Chondrocyte (in vitro differentiated cells): ENCODE results near the gene NKX3-2. TPM values are rescaled to one million over a fixed set of nuclear protein-coding genes. Genes with fewer than 3 reads are reported as not detected.
A peak's percentile ranks its signal among the peaks of the same experiment; 100 is the strongest.

ENCODE experiments used
- DNase-seq: peaks from one replicate; pipeline ENCODE4 v3.0.0; 2021; ENCODE audit warnings: mixed read lengths, low spot score
- H3K27ac Mint-ChIP-seq: one replicate; pipeline ENCODE4 v1.8.0; 2021; ENCODE audit warnings: mild to moderate bottlenecking, moderate library complexity, mixed read lengths; ENCODE audit not compliant: unreplicated experiment
- H3K27me3 Mint-ChIP-seq: 2 replicates; pipeline ENCODE4 v1.8.0; 2021; ENCODE audit warnings: low read depth, mixed read lengths
- H3K36me3 Mint-ChIP-seq: 2 replicates; pipeline ENCODE4 v1.8.0; 2021; ENCODE audit warnings: low read depth, mixed read lengths
- H3K4me1 Mint-ChIP-seq: 2 replicates; pipeline ENCODE4 v1.8.0; 2021; ENCODE audit warnings: low read depth, mild to moderate bottlenecking, mixed read lengths
- H3K4me3 Mint-ChIP-seq: one replicate; pipeline ENCODE4 v1.8.0; 2021; ENCODE audit warnings: mild to moderate bottlenecking, moderate library complexity, mixed read lengths; ENCODE audit not compliant: unreplicated experiment
- H3K9me3 Mint-ChIP-seq: 2 replicates; pipeline ENCODE4 v1.8.0; 2021; ENCODE audit warnings: low read depth, mixed read lengths
- total RNA-seq: library from RNA; stranded (reverse); gene quantifications from 3 replicates; pipeline ENCODE4 v1.2.1, GENCODE V29; 2021
- TF ChIP-seq, protein P1 (sequence below): fragments of 200-600 bp; sonication (generic); IDR thresholded peaks from 2 replicates; pipeline ENCODE4 v1.5.0; 2021; ENCODE audit warnings: antibody characterized with exemption, mild to moderate bottlenecking, moderate library complexity

The NKX3-2 gene
- total RNA-seq, 1 donor from 2014 or later: 2.4 TPM

DNA sequence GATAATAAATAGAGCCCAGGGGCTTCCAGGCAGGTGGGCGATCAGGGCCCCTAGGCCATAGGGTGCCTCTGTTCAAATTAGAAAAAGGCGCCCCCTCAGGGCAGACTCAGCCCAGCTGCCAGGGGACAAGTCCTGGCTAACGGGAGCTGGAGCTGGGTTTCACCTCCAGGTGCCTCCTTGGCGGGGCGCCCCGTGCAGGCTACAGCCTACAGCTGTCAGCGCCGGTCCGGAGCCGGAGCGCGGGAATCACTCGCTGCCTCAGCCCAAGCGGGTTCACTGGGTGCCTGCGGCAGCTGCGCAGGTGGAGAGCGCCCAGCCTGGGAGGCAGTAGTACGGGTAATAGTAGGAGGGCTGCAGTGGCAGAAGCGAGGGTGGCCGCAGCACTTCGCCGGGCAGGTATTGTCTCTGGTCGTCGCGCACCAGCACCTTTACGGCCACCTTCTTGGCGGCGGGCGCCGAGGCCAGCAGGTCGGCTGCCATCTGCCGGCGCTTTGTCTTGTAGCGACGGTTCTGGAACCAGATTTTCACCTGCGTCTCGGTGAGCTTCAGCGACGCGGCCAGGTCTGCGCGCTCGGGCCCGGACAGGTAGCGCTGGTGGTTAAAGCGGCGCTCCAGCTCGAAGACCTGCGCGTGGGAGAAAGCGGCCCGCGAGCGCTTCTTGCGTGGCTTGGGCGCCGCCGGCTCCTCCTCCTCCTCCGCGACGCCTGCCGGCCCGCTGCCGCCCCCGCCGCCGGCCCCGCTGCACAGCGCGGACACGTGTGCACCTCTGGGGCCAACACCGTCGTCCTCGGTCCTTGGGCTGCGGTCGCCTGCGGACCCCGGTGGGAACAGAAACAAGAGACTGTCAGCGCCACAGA is 2.4 kb downstream of the NKX3-2 start:
- no peak for DNase-seq
- peak overlapping the region; percentile 25 for H3K4me3 Mint-ChIP-seq
- TF ChIP-seq, protein P1, sequence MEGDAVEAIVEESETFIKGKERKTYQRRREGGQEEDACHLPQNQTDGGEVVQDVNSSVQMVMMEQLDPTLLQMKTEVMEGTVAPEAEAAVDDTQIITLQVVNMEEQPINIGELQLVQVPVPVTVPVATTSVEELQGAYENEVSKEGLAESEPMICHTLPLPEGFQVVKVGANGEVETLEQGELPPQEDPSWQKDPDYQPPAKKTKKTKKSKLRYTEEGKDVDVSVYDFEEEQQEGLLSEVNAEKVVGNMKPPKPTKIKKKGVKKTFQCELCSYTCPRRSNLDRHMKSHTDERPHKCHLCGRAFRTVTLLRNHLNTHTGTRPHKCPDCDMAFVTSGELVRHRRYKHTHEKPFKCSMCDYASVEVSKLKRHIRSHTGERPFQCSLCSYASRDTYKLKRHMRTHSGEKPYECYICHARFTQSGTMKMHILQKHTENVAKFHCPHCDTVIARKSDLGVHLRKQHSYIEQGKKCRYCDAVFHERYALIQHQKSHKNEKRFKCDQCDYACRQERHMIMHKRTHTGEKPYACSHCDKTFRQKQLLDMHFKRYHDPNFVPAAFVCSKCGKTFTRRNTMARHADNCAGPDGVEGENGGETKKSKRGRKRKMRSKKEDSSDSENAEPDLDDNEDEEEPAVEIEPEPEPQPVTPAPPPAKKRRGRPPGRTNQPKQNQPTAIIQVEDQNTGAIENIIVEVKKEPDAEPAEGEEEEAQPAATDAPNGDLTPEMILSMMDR: peak; percentile 73
- H3K27ac Mint-ChIP-seq: no peak overlapping the region
- peaks cover 43% of the 10 kb centered on the region for H3K27me3 Mint-ChIP-seq
- no peaks in the 10 kb centered on the region for H3K9me3 Mint-ChIP-seq
- H3K4me1 Mint-ChIP-seq: peaks cover 28% of the 10 kb centered on the region
- H3K36me3 Mint-ChIP-seq: peaks cover 2% of the 10 kb centered on the region

DNA sequence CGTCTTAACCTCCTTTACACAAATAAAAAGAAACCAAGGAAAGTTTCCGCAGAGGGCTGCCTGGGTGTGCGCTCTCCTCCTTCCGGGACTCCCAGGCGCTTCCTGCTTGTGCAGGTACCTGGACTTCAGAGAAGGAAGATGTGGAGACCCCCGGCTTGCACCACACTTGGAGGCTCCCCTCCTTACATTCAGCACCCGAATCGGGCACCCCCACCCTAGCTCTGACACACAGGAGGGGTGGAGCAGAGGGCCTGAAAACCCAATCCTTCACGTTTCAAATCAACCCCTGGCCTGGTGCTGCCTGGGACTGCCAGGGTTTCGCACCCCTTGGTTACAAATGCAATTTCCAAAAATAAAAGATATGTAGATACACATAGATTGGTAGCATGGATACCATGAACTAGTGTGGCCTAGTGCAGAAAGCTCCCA is 3.1 kb downstream of the NKX3-2 start:
- Mint-ChIP-seq H3K9me3 (no peaks in the 10 kb centered on the region), H3K4me1 (peaks cover 20% of the 10 kb centered on the region), H3K4me3 (no peak overlapping the region), H3K27me3 (peaks cover 43% of the 10 kb centered on the region), H3K27ac (no peak overlapping the region), H3K36me3 (peaks cover 2% of the 10 kb centered on the region)
- TF ChIP-seq, protein P1: no peak
- DNase-seq: no peak

DNA sequence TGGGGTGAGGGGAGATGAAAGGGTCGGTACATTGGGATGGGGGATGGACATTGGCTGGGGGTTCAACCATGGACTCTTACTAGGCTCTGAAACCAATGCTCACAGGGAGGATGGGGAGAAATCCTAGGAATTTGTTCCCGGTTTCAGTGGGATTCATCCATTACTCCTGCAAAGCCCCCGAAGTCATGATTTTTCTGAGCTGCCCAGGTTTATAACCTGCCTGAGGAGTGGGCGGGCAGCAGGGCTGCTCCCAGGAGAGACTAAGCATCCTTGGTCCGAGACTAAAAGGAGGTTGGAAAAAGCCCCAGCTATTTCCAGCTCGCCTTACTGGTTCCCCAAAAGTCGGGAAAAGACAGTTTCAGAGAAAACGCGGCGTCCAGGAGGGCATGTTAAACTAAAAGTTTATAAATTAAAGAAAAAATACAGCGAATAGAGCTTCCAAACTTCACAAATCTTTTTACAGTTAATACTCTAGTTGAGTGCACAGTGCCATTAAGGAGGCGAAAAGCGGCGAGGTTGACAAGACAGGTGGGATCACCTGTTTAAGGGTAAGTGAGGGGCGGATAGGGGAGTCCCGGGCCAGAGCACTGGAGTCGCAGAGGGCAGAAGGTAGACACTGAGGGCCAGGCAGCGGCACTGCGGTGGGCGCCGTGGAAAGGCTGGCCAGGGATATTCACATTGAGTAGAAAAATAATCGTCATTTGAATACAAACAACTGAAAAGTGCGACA is 3.7 kb downstream of the NKX3-2 start:
- Mint-ChIP-seq H3K27ac (no peak overlapping the region), H3K9me3 (no peaks in the 10 kb centered on the region), H3K4me1 (peaks cover 18% of the 10 kb centered on the region), H3K27me3 (peaks cover 46% of the 10 kb centered on the region), H3K36me3 (peaks cover 2% of the 10 kb centered on the region), H3K4me3 (no peak overlapping the region)
- TF ChIP-seq, protein P1: no peak
- no peak for DNase-seq

DNA sequence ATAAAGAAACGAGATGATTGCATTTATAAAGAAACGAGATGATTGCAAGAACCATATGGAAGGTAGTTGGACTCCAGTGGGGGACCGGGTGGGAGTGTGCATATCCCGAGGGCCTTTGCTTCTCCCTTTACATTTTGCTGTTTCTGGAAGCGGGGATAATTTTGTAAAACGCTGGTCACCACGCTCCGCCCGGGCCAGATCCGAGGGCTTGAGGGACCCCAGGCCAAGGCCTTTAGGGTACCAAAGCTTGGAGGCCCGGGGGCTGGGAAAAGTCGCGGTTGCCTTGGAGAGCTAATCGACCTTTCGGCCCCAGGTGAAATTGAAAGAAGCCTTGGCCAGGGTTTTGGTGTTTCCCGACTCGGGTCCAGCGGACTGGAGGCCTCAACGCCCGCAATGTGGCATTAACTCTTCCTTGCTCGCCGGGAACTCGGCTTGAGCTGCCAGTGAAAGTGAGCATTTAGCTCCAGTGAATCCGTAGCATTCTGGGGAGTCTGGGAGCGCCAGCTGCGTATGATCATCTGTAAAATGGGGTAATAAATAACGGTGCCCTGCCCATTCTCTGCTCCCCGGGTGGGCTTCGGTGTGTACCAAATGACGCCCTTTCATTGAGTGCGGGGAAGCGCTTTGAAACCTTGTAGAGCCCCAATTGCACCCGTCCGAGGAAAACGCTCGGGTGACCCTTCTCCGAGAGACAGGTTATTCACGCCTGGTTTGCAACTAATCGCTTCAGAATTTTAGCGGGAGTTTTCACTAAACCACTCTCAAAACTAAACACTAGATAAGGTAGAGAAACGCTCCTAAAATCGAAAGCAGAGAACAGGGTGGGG is 4.5 kb downstream of the NKX3-2 start:
- Mint-ChIP-seq H3K27me3 (peaks cover 52% of the 10 kb centered on the region), H3K4me3 (no peak overlapping the region), H3K4me1 (peaks cover 12% of the 10 kb centered on the region), H3K9me3 (no peaks in the 10 kb centered on the region), H3K27ac (no peak overlapping the region), H3K36me3 (peaks cover 2% of the 10 kb centered on the region)
- TF ChIP-seq, protein P1: no peak
- no peak for DNase-seq
